Mesendoderm (in vitro differentiated cells): ENCODE results near the gene PC.
A peak's percentile ranks its signal among the peaks of the same experiment; 100 is the strongest.

Source experiments
- DNase-seq: peaks from one replicate; pipeline ENCODE4 v3.0.0; 2013
- H2AK5ac ChIP-seq: 2 replicates; pipeline ENCODE4 v1.6.1; 2013; ENCODE audit warnings: low read length, inconsistent platforms
- H2BK120ac ChIP-seq: 2 replicates; pipeline ENCODE4 v1.6.1; 2013; ENCODE audit warnings: low read depth, mild to moderate bottlenecking, low read length, moderate library complexity, mixed read lengths
- H2BK15ac ChIP-seq: replicated peaks from 2 replicates; pipeline ENCODE4 v1.6.1; 2013; ENCODE audit warnings: low read depth, mild to moderate bottlenecking, moderate library complexity
- H2BK5ac ChIP-seq: 2 replicates; pipeline ENCODE4 v1.6.1; 2013; ENCODE audit warnings: low read length, inconsistent platforms
- H3K18ac ChIP-seq: 2 replicates; pipeline ENCODE4 v1.6.1; 2013; ENCODE audit warnings: mild to moderate bottlenecking, low read length, mixed read lengths
- H3K23ac ChIP-seq: one replicate; pipeline ENCODE4 v1.6.1; 2013; ENCODE audit warnings: low read length
- H3K27ac ChIP-seq: 2 replicates; pipeline ENCODE4 v1.5.1; 2013; ENCODE audit warnings: low read depth, mild to moderate bottlenecking, inconsistent platforms, low read length, moderate library complexity
- H3K27me3 ChIP-seq: 2 replicates; pipeline ENCODE4 v1.6.1; 2013; ENCODE audit warnings: low read length, control low read depth, mild to moderate bottlenecking, inconsistent platforms; ENCODE audit not compliant: insufficient read depth, poor library complexity
- H3K36me3 ChIP-seq: 2 replicates; pipeline ENCODE4 v1.6.1; 2013; ENCODE audit warnings: low read length, inconsistent platforms; ENCODE audit not compliant: control insufficient read depth, insufficient read depth
- H3K4ac ChIP-seq: one replicate; pipeline ENCODE4 v1.6.1; 2013; ENCODE audit warnings: low read depth, mild to moderate bottlenecking, low read length, moderate library complexity
- H3K4me1 ChIP-seq: 2 replicates; pipeline ENCODE4 v1.6.1; 2013; ENCODE audit warnings: low read depth, low read length, inconsistent platforms; ENCODE audit not compliant: control insufficient read depth
- H3K4me2 ChIP-seq: 2 replicates; pipeline ENCODE4 v1.6.1; 2013; ENCODE audit warnings: low read length
- H3K4me3 ChIP-seq: 2 replicates; pipeline ENCODE4 v1.5.1; 2013; ENCODE audit warnings: mild to moderate bottlenecking, low read length
- H3K56ac ChIP-seq: one replicate; pipeline ENCODE4 v1.6.1; 2013; ENCODE audit warnings: low read length
- H3K79me1 ChIP-seq: 2 replicates; pipeline ENCODE4 v1.6.1; 2013; ENCODE audit warnings: low read length, inconsistent platforms
- H3K79me2 ChIP-seq: 2 replicates; pipeline ENCODE4 v1.6.1; 2013; ENCODE audit warnings: mild to moderate bottlenecking, low read length; ENCODE audit not compliant: control insufficient read depth, insufficient read depth
- H3K9ac ChIP-seq: 2 replicates; pipeline ENCODE4 v1.6.1; 2013; ENCODE audit warnings: low read length, inconsistent platforms
- H4K5ac ChIP-seq: one replicate; pipeline ENCODE4 v1.6.1; 2013; ENCODE audit warnings: low read length
- H4K8ac ChIP-seq: one replicate; pipeline ENCODE4 v1.6.1; 2013; ENCODE audit warnings: low read depth, mild to moderate bottlenecking, control low read depth, low read length, moderate library complexity
- WGBS: extraction: QIAGEN DNeasy Blood & Tissue Kit; methylation state at CpG from one replicate; pipeline ENCODE4 v1.1.7; 2013; ENCODE audit warnings: low lambda C conversion rate, missing lambda C conversion rate; ENCODE audit not compliant: insufficient coverage; ENCODE audit errors: extremely low coverage; 5-methylcytosine and 5-hydroxymethylcytosine counted together

Gene PC

DNA sequence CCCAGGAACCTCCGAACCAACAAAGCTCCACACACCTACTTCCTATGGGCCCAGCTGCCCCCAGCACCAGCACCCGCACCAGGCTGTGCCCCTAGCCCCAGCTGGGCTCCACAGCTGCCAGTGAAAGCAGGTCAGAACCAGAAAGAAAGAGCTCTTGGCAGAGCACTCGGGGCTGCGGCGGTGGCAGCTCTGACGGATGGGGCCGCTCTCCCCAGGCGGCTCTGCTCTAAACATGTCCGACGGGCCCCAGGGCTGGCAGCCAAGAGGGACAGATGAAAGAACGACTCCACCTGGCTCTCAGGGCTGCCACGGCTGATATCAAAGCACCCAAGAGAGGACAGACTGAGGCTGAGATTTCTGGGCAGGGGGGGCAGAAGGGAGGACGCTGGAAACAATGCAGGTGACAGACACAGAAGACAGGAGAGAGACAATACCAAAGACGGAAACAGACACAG, 75.6 kb downstream of the PC start:
- Histone ChIP-seq H3K27ac (no peak overlapping the region), H3K23ac (no peak overlapping the region)

DNA sequence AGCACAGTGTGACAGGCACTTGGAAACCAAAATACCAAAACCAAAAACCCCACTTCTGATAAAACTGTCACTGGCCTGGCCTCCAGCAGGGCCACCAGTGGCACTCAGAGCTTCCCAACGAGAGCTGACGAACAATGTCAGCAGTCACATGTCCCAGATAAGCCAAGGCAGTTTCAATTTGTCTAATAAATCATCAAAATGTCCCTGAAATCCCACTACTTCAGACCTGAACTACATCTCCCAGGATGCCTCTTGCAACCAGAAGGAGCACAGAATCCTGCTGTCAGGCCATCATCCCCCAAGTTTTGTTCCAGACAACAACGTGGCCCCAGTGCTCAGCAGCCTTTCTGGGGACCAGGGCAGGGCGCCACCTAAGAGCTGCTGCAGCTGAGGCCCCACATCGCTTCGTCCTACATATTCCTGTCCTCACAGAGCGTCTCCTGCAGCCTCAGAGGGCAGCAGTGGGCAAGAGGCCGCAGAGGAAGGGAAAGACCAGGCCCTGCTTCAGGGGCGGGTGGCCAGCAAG, 76.2 kb downstream of the PC start:
- DNase-seq = no peak
- no peak overlapping the region for H2BK5ac ChIP-seq
- H2AK5ac ChIP-seq = no peak overlapping the region
- H4K5ac ChIP-seq = no peak overlapping the region
- no peak overlapping the region for H2BK15ac ChIP-seq
- H2BK120ac ChIP-seq = no peak overlapping the region
- peak overlapping the region; percentile 0 for H3K4ac ChIP-seq
- H3K27me3 ChIP-seq = no peaks in the 10 kb centered on the region
- H3K23ac ChIP-seq = no peak overlapping the region
- no peak overlapping the region for H3K4me3 ChIP-seq
- no peak overlapping the region for H3K56ac ChIP-seq
- no peaks in the 10 kb centered on the region for H3K4me1 ChIP-seq
- H3K36me3 ChIP-seq = no peaks in the 10 kb centered on the region
- no peak overlapping the region for H3K9ac ChIP-seq
- no CpG with 5 or more reads among the region's 9 CpGs for WGBS
- H4K8ac ChIP-seq = no peak overlapping the region
- no peaks in the 10 kb centered on the region for H3K79me2 ChIP-seq
- no peaks in the 10 kb centered on the region for H3K79me1 ChIP-seq
- no peak overlapping the region for H3K18ac ChIP-seq
- H3K27ac ChIP-seq = no peak overlapping the region
- no peak overlapping the region for H3K4me2 ChIP-seq

More for the DNA sequence above, 75.6 kb downstream of the PC start:
- Histone ChIP-seq H4K5ac (no peak overlapping the region), H3K4me1 (no peaks in the 10 kb centered on the region), H2BK5ac (no peak overlapping the region), H3K79me2 (no peaks in the 10 kb centered on the region), H3K9ac (no peak overlapping the region), H4K8ac (no peak overlapping the region), H3K18ac (no peak overlapping the region), H3K4me3 (no peak overlapping the region), H3K27me3 (no peaks in the 10 kb centered on the region), H2BK15ac (no peak overlapping the region), H3K36me3 (no peaks in the 10 kb centered on the region), H2BK120ac (no peak overlapping the region), H3K79me1 (no peaks in the 10 kb centered on the region), H3K4ac (no peak overlapping the region), H2AK5ac (no peak overlapping the region), H3K4me2 (no peak overlapping the region), H3K56ac (peak overlapping the region; percentile 39)
- no peak for DNase-seq
- no CpG with 5 or more reads among the region's 14 CpGs for WGBS

DNA sequence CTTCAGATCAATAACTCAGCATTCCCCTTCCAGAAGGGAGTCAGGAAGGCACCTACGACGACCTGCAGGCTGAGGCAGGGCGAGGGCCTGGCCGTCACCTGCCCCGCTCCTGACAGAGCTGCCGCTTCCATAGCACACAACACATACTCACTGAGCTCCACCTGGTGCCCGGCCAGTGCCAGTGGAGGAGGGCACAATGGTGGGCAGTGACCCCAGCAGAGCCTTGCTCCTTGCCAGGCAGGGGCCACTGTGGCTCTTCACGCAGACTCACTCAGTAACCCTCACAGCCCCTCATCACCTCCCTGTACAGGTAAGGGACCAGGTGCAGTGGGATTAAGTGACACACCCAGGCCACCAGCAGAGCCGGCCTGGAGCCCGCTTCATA, 76.7 kb downstream of the PC start:
- no peak overlapping the region for H4K5ac ChIP-seq

GRCh38 chr11:66880496-66881450, 77.4 kb downstream of the PC start:
- no CpG with 5 or more reads among the region's 14 CpGs for WGBS
- H3K4me1 ChIP-seq = no peaks in the 10 kb centered on the region
- no peaks in the 10 kb centered on the region for H3K79me1 ChIP-seq
- H2BK5ac ChIP-seq = no peak overlapping the region
- DNase-seq = peak; percentile 50
- no peak overlapping the region for H3K4me2 ChIP-seq
- no peak overlapping the region for H2AK5ac ChIP-seq
- H3K79me2 ChIP-seq = no peaks in the 10 kb centered on the region
- no peak overlapping the region for H3K9ac ChIP-seq
- no peak overlapping the region for H3K4me3 ChIP-seq
- H2BK15ac ChIP-seq = no peak overlapping the region
- no peak overlapping the region for H3K27ac ChIP-seq
- H4K5ac ChIP-seq = no peak overlapping the region
- H3K18ac ChIP-seq = no peak overlapping the region
- H4K8ac ChIP-seq = no peak overlapping the region
- no peak overlapping the region for H2BK120ac ChIP-seq
- H3K23ac ChIP-seq = no peak overlapping the region
- no peak overlapping the region for H3K56ac ChIP-seq
- no peaks in the 10 kb centered on the region for H3K36me3 ChIP-seq
- H3K4ac ChIP-seq = no peak overlapping the region
- H3K27me3 ChIP-seq = no peaks in the 10 kb centered on the region

More for the DNA sequence above, 76.7 kb downstream of the PC start:
- no peak overlapping the region for H2BK120ac ChIP-seq
- H3K23ac ChIP-seq = no peak overlapping the region
- WGBS = no CpG with 5 or more reads among the region's 10 CpGs
- H3K27me3 ChIP-seq = no peaks in the 10 kb centered on the region
- no peak overlapping the region for H3K27ac ChIP-seq
- H2BK15ac ChIP-seq = no peak overlapping the region
- no peak overlapping the region for H3K4me3 ChIP-seq
- H3K9ac ChIP-seq = no peak overlapping the region
- H3K79me1 ChIP-seq = no peaks in the 10 kb centered on the region
- H3K36me3 ChIP-seq = no peaks in the 10 kb centered on the region
- H3K56ac ChIP-seq = no peak overlapping the region
- no peak overlapping the region for H3K4me2 ChIP-seq
- no peak overlapping the region for H4K8ac ChIP-seq
- H3K4ac ChIP-seq = no peak overlapping the region
- no peak overlapping the region for H2BK5ac ChIP-seq
- no peaks in the 10 kb centered on the region for H3K79me2 ChIP-seq
- no peak overlapping the region for H3K18ac ChIP-seq
- no peak overlapping the region for H2AK5ac ChIP-seq
- no peaks in the 10 kb centered on the region for H3K4me1 ChIP-seq
- no peak for DNase-seq

DNA sequence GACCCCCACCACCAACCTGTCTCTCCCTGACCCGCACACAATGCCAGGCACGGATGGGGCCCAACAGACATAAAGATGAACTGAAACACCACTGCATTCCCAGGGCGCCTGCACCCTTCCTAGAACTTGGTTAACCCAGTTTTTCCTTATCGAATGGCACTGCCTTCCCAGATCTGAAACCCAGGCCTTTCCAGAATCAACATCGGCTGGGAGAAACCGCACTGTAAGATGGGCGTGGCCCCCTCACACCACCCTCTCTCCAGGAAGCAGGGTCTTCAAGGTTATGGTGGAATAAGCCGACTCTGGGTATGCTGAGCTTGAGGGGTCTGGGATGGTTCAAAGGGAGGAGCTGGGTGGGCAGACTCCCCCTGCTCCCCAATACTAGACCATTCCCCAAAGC, 78.2 kb downstream of the PC start:
- no peak overlapping the region for H3K4me3 ChIP-seq
- H3K23ac ChIP-seq = no peak overlapping the region
- H3K79me1 ChIP-seq = no peaks in the 10 kb centered on the region
- no peak overlapping the region for H3K56ac ChIP-seq
- no peak overlapping the region for H2BK120ac ChIP-seq
- WGBS = no CpG with 5 or more reads among the region's 8 CpGs
- H3K4me2 ChIP-seq = no peak overlapping the region
- no peak overlapping the region for H3K4ac ChIP-seq
- no peaks in the 10 kb centered on the region for H3K27me3 ChIP-seq
- H3K4me1 ChIP-seq = no peaks in the 10 kb centered on the region
- H2BK15ac ChIP-seq = no peak overlapping the region
- H2BK5ac ChIP-seq = no peak overlapping the region
- no peak overlapping the region for H4K5ac ChIP-seq
- no peak overlapping the region for H4K8ac ChIP-seq
- DNase-seq = no peak
- no peaks in the 10 kb centered on the region for H3K79me2 ChIP-seq
- no peaks in the 10 kb centered on the region for H3K36me3 ChIP-seq
- H3K9ac ChIP-seq = no peak overlapping the region
- H3K18ac ChIP-seq = no peak overlapping the region
- no peak overlapping the region for H2AK5ac ChIP-seq
- H3K27ac ChIP-seq = no peak overlapping the region
